ENCODE results near the gene HPGDS.

DNA sequence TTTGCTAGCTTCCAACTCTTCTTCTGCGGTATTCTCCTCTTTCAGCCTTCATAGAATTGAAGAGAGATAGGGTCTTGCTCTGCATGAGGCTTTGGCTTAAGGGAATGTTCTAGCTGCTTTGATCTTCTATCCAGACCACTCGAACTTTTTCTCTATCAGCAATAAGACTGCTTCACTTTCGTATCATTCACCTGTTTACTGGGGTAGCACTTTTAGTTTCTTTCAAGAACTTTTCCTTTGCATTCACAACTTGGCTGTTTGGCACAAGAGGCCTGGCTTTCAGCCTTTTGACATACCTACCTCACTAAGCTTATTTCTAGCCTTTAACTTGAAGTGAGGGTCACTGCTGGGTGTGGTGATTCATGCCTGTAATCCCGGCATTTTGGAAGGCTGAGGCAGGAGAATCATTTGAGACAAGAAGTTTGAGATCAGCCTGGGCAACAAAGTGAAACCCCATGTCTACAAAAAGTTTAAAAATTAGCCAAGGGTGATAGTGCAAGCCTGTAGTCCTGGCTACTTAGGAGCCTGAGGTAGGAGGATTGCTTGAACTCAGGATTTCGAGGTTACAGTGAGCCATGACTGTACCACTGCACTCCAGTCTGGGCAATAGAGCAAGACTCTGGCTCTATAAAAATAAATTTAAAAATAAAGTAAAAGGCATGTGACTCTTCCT lies 47.1 kb upstream of the HPGDS start:
- TF ChIP-seq EZH2 (IDR thresholded peaks at IDR 0.05) (no peak), POLR2AphosphoS5 (IDR thresholded peaks at IDR 0.05; ENCODE audit: borderline replicate concordance, low read depth, low read length) (no peak)
